ENCODE measurements around the gene CRYBG1.

The CRYBG1 gene

GRCh38 chr6:106421496-106421895 is 61.0 kb downstream of the CRYBG1 start:
- DNase-seq (ENCODE audit: low read depth in 2 of 2, low spot score in 1 of 2): no peak

DNA sequence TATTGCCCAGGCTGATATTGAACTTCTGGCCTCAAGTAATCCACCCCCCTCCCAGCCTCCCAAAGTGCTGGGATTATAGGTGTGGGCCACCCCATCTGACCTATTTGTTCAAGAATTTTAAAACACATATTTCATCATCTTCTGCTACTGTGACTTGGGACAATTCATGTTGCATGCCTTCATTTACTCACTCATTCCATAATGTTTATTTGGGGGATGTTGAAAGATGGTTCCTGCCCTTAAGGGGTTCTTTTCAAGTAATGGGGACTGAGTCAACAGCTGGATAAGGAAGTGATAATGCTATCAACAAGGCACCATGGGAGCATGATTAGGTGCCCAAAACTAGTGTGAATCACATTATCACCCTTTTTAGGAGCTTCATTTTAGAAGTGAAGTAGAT is 62.0 kb downstream of the CRYBG1 start:
- no peak for DNase-seq (ENCODE audit: low read depth in 2 of 2, low spot score in 1 of 2)

- DNase-seq (ENCODE audit: low read depth in 2 of 2, low spot score in 1 of 2): no peak
Observed at GRCh38 chr6:106425382-106425781, 64.9 kb downstream of the CRYBG1 start.

DNA sequence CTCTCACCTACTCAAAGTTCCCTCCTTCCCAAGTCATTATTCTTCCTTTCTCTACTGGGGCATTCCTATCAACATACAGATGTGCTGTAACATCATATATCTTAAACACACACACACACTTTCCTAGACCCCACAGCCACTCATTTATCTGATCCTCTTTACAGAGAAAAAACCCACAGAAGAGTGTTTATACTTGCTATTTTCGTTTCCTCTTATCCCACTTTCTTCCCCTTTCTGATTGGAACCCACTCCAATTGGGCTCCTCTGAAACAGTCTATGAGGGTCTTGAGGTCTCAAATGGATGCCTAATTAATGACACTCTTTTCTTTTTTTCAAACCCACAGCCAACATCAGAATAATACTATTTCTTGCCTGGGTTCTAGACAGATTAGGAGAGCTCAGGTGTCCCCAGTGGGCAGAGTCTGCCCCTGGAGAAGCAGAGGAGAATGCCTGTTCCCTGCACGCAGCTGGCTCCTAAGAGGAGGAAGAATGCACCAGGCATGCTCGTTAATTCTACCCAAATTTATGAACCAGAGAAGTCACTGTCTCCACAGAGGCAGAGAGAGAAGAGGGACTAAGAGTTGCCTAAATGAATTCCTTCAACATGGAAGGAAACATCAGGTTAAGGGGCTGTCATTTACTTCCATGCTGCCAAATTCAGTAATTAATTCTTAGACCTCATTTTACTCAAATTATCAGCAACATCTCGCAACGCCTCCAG is 65.9 kb downstream of the CRYBG1 start:
- DNase-seq (ENCODE audit: low read depth in 2 of 2, low spot score in 1 of 2): no peak

GRCh38 chr6:106430466-106430865 is 69.9 kb downstream of the CRYBG1 start:
- no peak for DNase-seq (ENCODE audit: low read depth in 2 of 2, low spot score in 1 of 2)

DNA sequence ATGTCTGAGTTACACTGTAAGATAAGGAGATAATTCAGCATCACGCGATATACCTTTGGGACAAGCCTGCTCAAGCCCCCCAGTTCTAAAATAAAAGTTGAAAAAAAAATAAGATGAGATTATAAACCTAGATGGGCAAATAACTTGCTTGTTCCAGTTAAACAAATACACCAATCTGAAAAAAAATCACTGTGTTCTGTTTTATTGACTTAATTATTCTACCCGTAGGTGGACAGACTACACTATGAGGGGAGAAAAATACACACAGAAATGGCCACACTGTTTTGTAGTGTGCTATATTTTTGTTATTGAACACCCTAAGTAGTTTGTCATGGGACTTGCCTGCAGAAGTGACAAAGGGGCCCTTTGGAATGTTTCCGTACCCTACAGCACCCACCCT is 70.9 kb downstream of the CRYBG1 start:
- DNase-seq (ENCODE audit: low read depth in 2 of 2, low spot score in 1 of 2): no peak

- DNase-seq (ENCODE audit: low read depth in 2 of 2, low spot score in 1 of 2): no peak
Observed at GRCh38 chr6:106431972-106432371, 71.5 kb downstream of the CRYBG1 start.

DNA sequence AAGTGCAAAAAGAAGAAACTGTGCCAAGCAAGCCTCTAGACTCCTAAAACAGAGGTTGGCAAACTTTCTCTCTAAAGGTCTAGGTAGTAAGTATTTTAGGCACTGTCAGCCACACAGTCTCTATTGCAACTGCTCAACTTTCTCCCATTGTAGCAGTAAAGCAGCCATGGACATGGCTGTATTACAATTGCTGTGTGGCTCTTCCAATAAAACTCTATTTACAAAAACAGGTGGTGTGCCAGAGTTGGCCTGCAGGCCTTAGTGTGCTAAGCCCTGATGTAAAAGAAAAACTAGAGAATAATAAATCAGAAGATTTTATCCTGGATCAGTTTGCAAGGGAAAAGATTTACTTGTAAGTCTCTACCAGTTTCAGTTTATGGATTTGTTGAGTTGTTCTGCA is 74.0 kb downstream of the CRYBG1 start:
- DNase-seq (ENCODE audit: low read depth in 2 of 2, low spot score in 1 of 2): no peak

DNA sequence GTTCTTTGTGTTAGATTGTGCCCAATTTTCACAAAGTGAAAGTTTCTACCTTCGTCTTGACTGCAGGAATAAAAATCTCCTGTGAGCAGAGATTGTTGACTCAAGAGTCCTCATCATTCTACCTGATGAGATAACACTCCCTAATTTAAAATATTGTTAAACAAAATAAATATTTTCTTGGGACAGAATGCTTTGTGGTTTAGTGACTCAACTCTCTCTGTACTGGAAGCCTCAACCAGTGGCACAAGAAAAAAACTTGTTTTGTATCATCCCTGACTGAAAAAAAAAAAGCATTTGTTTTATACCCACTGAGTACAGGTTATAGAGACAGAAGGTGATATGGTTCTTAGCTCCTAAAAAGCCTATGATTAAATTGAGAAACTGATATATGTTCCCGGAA is 78.9 kb downstream of the CRYBG1 start:
- DNase-seq (ENCODE audit: low read depth in 2 of 2, low spot score in 1 of 2): no peak

DNA sequence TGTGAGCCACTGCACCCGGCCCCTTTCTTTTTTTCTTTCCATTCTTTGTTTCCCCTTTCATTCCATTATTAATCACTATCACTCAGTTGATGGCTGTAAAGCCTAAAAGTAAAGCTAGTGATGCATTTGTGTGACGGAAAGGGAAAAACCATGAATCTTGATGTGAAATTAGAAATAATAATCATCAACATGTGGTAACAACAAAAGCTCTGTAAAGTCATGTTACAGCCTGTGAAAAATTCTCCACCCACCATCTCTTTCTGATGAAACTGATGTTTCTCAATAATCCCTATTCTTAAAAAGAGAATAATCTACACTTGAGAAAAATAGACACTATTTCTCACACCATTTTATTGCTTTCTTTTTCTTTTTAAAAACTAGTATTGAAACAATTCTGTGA is 80.0 kb downstream of the CRYBG1 start:
- DNase-seq (ENCODE audit: low read depth in 2 of 2, low spot score in 1 of 2): no peak

DNA sequence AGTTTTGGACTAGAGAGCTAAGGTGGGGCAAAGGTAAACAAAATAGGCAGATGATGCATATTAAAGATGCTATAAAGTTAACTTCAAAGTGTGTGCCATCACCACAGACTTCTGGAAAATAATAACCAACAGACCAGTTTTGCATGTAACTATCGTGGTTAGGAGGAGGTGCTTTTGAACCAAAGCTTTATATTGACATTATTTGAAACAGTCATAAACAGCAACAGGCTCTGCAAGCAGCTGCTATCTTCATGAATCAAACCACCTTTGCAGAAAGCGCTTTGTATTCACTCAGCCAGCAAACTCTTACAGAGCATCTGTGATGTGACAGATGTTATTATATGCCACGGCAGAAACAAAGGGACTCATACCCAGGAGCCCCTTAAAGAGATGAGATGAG is 81.9 kb downstream of the CRYBG1 start:
- no peak for DNase-seq (ENCODE audit: low read depth in 2 of 2, low spot score in 1 of 2)

GRCh38 chr6:106444777-106445507 is 84.4 kb downstream of the CRYBG1 start:
- DNase-seq (ENCODE audit: low read depth in 2 of 2, low spot score in 1 of 2): no peak

DNA sequence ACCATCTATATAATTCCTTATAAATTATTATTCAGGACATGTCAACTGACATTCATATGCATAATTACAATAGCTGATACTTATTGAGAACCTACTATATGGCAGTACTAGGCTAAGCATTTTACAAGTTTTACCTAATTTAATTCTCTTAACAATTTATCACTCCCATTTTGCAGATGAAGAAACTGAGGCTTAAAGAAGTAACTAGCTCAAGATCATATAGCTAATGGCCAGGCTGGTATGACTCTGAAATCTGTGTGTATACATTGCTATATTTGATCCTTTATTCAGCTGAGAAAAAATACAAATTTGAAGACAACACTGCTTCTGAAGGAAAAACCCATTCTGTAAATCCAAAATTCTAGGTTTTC is 85.0 kb downstream of the CRYBG1 start:
- DNase-seq (ENCODE audit: low read depth in 2 of 2, low spot score in 1 of 2): no peak

GRCh38 chr6:106446287-106446885 is 85.9 kb downstream of the CRYBG1 start:
- DNase-seq (ENCODE audit: low read depth in 2 of 2, low spot score in 1 of 2): no peak

GRCh38 chr6:106446983-106447382 is 86.5 kb downstream of the CRYBG1 start:
- DNase-seq (ENCODE audit: low read depth in 2 of 2, low spot score in 1 of 2): no peak

DNA sequence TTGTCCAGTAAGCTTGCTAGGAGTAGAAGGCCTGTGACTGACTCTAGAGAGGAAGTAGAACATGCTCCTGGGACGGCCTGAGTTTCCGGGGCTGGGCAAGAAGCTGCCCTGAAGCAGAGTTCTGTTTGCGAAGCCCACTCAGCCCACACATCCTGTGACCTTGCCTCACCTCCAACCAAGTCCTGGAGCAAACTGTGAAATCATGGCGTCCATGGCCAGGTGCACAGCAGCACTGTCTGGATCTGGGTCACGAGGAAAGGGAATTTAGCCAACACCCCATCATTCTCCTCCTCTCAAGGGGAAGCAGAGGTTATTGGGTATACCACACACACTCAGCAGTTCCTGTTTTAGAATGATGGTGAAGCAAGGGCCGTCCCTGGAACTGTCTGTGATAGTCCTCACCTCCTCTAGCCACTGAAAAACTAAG is 87.5 kb downstream of the CRYBG1 start:
- DNase-seq (ENCODE audit: low read depth in 2 of 2, low spot score in 1 of 2): no peak

DNA sequence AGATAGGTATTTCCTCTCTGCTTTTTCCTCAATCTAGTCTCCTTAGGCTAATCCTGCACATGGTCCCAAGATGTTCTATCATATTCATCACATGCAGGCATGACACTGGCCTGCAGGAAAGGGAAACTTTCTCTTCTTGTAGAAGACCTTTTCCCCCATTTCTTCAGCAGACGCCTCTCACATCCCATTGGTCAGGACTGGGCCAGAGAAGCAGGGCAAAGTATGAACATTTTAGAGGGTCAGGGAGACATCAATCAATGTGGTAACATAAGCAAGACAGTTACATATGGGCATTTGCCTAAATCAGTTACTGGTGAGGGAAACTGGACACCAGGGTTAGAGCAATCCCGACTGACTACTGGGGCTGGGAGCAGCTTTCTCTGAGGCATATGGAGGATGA is 90.1 kb downstream of the CRYBG1 start:
- DNase-seq (ENCODE audit: low read depth in 2 of 2, low spot score in 1 of 2): no peak

DNA sequence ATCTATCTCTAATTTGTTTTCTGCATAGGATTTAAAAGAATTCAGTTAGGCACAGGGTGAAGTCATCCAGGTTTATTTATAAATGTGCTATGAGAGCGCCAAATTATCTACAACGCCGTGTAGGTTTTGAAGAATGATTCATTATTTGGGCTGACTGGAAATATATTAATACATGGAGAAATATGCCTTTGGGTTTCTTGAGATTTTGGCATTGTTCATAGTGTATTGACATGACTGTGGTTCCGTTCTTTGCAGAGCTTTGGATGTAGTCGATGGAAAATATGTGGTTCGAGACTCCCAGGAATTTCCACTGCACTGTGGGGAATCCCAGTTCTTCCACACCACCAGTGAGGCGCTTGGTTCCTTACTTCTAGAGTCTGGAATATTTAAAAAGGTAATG is 90.9 kb downstream of the CRYBG1 start:
- no peak for DNase-seq (ENCODE audit: low read depth in 2 of 2, low spot score in 1 of 2)

DNA sequence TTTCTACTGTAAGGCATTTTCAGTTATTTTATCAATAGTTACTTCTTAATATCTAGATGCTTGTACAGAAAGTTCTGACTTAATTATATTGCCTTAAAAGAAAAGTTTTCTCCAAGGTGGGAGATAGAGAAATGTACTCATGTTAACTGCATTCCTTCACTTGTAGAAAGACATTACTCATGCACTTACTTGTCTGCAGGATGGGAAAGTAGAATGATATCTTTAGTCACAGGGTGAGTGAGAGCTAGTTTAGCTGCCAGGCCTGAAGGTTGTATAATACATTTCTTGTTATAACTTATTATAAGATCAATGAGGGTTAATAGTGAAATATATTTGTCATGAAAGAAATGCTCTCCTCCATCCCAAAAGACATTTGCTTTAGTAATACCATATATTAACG is 92.1 kb downstream of the CRYBG1 start:
- DNase-seq (ENCODE audit: low read depth in 2 of 2, low spot score in 1 of 2): no peak

GRCh38 chr6:106453756-106454367 is 93.3 kb downstream of the CRYBG1 start:
- DNase-seq (ENCODE audit: low read depth in 2 of 2, low spot score in 1 of 2): no peak

GRCh38 chr6:106456756-106457155 is 96.2 kb downstream of the CRYBG1 start:
- no peak for DNase-seq (ENCODE audit: low read depth in 2 of 2, low spot score in 1 of 2)

Measured in stimulated activated CD8-positive, alpha-beta memory T cell treated with anti-CD3 and anti-CD28 coated beads, Interleukin-4, amount 100 ng/mL, for 1 hour (primary cell).